ENCODE results near the gene SLC44A1.
"Not testable (repeated sequence)": the region's sequence is repeated elsewhere in the genome, so short reads cannot be mapped to it uniquely, and the experiment has no call there.

The SLC44A1 gene

DNA sequence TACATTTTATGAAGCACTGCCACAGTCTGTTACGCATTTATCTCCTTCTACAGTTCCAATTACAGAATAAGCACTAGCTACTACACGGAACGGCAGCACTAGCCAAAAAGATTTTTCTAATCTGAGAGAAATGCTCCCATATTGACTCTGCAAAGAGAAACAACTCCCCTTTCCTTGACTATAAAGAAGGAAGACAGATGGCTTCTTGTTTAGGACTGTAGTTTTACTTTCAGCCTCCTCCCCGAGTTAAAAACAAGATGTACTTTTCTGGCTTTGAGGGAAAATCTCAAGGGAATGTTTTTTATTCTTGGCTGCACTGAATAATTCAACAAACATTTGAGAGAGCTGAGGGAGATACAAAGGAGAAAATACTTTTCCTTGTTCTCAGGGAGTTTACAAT is 1.9 kb upstream of the SLC44A1 start:
- no peak for DNase-seq (ENCODE audit: low read depth in 2 of 2)

DNA sequence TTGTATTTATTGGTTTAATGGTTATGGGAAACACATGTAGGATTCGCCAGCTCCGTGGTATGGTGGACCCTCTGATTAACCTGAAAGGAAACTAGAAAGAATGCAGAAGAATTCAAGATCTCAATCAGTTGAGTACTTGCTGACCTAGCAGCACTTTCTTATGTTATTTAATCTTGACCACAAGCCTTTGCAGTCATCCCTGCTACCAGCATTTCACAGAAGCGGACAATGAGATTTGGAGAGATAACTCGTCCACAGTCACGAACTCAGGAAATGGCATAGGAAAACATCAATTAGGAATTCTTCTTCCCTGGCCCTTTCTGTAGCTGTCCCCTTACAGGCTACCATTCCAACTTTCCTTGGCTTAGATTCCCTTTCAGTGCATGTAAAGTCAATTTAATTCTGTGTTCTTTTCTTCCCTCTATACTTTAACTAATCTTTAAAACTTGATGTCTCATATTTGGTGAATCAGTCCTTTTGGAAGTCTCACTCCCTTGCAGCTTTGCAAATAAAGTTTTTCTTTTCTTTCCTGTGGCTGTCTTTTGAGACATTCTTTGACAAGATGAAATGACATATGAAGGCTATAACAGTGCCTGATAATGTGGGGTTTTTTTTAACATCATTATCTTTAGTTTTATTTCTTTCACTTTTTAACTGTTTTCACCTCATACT is 1.3 kb upstream of the SLC44A1 start:
- no peak for DNase-seq (ENCODE audit: low read depth in 2 of 2)

GRCh38 chr9:105244734-105245028 is 230 bp downstream of the SLC44A1 start:
- no peak for DNase-seq (ENCODE audit: low read depth in 2 of 2)

DNA sequence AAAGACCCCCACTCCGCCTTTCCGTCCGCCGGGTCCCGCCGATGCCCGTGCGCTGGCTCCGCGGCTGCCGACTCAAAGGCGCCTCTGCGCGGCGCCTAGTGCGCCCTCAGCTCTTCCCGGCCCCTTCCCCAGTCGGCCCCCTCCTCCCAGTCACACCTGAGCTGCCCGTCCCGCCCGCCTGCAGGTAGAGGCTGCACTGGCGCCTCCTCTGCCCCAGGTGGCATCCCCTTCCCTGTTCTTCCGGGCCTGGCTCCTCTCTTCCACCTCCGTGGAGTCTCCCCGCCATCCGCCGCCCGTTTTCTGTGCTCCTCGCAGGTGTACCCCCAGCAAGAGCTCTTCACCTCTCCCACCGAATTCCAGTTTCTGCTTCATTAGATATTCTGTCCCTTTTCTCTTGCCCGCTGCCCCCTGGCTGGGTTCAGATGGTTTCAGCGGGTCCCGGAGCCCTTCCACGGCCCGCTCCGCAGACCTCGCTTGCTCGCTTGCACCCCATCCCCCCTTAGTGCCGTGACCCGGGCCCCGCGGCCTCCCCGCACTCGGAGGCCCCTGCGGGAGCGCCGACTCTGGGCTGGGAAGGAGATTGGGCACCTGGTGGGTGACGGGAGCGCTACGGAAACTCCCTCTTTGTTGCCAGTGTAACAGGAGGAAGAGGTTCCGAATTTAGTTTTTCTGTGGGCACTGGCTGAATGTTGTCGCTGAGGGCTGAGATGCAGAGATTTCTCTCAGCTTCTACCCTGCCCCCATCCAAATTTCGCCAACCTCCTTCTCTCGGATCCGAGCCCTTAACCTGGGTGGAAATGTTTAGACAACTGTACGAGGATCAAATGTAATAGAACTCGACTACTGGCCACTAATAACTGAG is 809 bp downstream of the SLC44A1 start:
- peak in 1 of 2 donors; percentile 9 for DNase-seq (ENCODE audit: low read depth in 2 of 2)

GRCh38 chr9:105245891-105246161 is 1.4 kb downstream of the SLC44A1 start:
- no peak for DNase-seq (ENCODE audit: low read depth in 2 of 2)

DNA sequence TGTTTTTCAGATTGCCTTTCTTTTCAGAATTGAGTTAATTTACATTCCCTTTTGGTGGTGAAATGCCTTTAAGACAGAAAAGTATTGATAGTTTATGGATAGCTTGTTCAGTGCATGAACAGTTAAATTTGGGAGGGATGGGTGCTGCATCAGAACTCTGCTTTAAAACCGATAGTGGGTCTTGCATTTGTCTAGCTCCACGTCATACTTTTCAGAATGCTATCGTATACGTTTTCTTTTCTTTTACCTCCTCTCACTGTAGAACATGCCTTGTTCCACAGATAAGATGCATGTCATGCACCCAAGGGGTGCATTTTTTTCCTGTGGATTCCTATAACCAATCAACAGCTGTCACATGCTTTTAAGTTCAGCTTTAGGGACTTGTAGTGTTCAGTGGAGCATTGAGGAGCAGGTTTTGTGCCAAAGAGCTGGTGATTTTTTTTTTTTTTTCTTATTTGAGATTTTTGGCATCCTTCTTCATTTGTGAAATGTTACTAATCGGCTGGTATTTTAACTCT is 2.3 kb downstream of the SLC44A1 start:
- DNase-seq (ENCODE audit: low read depth in 2 of 2) = no peak

GRCh38 chr9:105248691-105249090 is 4.2 kb downstream of the SLC44A1 start:
- DNase-seq (ENCODE audit: low read depth in 2 of 2) = no peak

DNA sequence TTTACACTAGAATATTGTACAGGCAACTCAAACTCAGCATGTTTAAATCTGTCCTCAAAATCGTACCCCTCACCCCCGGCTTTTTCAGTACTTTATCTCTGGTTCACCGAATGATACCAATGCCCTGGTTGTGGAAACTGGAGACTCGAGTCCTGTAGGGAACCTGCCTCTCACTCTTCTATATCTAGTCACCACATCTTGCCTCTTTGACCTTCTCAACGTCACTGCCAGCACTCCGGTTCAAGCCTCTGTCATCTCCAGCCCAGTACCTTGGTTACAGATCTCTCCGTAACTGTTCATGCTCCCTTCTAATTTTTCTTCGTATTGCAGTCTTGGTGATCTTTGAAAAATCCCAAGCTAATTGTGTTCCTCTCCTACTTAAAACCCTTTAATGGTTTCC is 6.7 kb downstream of the SLC44A1 start:
- no peak for DNase-seq (ENCODE audit: low read depth in 2 of 2)

DNA sequence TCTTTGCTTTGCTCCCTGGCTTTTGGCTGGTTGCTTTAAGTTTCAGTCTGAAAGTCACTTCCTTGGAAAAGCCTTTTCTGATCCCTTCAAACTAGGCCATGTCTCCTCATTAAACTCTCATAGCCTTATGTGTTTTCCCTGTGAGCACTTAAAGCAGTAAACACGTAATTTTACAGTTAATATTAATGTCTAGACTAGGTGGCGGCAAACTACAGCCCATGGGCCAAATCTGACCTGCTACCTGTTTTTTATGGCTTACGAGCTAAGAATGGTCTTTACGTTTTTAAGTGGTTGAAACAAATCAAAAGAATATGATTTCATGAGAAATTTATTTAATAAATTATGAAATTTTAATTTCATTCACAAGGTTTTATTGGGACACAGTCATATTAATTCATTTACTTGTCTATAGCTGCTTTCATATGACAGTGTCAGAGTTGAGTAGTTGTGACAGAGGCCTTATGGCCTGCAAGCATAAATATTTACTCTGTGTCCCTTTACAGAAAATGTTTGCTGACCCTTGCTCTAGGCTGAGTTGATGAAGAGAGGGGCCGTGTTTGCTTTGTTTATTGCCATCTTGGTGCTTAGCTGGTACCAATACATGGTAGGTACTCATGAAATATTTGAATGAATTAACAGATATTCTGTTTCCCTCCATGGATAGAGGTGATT is 7.4 kb downstream of the SLC44A1 start:
- no peak for DNase-seq (ENCODE audit: low read depth in 2 of 2)

GRCh38 chr9:105252405-105252756 is 7.9 kb downstream of the SLC44A1 start:
- DNase-seq (ENCODE audit: low read depth in 2 of 2) = no peak

GRCh38 chr9:105254226-105254625 is 9.8 kb downstream of the SLC44A1 start:
- DNase-seq (ENCODE audit: low read depth in 2 of 2) = no peak

DNA sequence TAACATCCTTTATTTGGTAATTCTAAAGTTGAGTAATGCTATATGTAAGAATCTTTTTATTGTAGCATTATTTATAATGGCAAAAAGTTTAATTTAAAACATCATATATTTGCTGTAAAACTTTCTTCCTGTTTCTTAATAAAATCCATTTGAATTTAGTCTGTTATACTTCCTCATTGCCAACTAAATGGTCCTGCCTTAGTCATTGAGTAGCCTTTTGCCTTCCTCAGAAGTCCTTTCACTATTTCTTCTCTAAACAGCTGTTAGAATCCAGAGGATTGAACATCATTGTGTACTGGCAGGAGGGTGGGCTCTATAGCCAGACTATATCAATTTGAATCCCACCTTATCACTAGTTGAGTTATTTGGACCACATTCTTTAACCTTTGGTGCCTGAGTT is 11.0 kb downstream of the SLC44A1 start:
- no peak for DNase-seq (ENCODE audit: low read depth in 2 of 2)

- not testable (repeated sequence) for DNase-seq (ENCODE audit: low read depth in 2 of 2)
Measured at GRCh38 chr9:105256569-105256968, 12.1 kb downstream of the SLC44A1 start.

- DNase-seq (ENCODE audit: low read depth in 2 of 2) = no peak
Measured at GRCh38 chr9:105257809-105258208, 13.4 kb downstream of the SLC44A1 start.

DNA sequence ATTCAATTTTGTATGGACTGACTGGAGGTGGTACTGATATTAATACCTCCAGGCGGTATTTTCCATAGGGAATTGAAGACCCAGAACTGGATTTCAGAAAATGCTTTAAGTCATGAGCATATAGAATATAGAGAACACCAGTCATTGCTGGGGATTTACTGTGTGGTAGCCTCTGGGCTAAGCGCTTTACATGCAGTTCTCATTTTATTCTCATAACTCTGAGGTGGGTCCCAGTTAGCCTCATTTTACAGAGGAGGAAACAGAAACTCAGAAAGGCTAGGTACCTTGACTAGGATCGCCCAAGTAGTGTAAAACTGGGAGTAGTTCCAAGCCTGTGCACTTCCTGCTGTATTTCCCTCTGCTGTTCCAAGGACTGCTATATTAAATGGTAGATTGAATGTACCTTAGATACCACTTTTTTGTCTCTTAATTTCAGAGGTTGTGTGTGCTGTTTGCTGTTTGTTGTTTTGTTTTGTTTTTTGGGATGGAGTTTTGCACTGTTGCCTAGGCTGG is 13.8 kb downstream of the SLC44A1 start:
- DNase-seq (ENCODE audit: low read depth in 2 of 2) = no peak

- no peak for DNase-seq (ENCODE audit: low read depth in 2 of 2)
Measured at GRCh38 chr9:105259274-105259673, 14.8 kb downstream of the SLC44A1 start.

DNA sequence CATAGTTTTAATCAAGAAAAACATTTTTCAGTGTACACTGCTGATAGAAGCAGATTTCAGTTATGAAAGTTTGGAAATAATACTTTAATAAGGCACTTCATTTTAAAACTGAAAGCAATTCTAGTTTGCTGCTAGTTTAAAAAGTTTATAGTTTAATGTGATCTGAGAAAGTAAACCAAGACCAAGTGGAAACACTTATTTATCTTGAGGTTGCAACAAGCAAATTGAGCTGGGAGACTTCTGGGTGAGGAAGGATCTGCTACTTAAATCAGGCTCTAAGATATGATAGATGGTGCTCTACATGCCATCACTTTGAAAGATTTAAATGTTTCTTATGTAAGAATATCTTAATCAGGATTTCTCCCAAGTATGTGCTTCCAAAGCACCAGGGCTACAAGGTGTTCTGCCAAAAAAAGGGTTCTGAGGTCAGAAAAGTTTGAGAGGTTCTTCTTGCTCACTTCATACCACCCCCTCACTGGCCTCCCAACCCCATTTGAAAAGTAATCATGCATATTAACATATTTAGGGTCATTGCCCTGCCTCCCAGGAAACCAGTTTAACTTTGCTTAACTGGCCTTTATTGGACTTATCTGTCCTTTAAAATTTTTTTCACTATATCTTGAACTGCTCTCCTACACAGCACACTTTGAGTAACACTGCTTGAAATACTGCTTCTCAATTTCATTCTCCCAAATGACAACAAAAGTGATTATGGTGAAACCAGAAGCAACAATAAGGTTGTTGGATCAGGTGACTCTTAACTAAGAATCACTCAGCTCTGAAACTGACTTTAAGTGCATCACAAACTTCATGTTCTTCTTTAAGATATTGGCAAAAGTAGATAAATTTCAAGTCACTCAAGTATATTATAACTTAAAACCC is 15.5 kb downstream of the SLC44A1 start:
- no peak for DNase-seq (ENCODE audit: low read depth in 2 of 2)

GRCh38 chr9:105262497-105262896 is 18.0 kb downstream of the SLC44A1 start:
- no peak for DNase-seq (ENCODE audit: low read depth in 2 of 2)

DNA sequence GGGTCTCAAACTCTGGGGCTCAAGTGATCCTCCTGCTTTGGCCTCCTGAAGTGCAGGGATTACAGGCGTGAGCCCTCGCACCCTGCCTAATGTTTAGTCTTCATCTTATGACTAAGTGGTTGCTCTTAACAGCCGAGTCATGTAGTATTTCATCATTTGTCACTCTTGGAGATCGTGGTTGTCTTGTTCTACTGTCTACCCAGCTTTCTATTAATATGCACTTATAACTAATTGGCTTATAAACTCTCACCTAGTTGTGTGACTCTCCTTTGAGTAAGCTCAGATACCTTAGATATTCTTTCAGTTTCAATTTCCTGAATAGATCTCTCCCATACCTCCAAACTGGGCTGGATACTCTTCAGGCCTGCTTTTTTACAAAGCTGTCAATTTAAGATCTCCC is 19.9 kb downstream of the SLC44A1 start:
- DNase-seq (ENCODE audit: low read depth in 2 of 2) = no peak

DNA sequence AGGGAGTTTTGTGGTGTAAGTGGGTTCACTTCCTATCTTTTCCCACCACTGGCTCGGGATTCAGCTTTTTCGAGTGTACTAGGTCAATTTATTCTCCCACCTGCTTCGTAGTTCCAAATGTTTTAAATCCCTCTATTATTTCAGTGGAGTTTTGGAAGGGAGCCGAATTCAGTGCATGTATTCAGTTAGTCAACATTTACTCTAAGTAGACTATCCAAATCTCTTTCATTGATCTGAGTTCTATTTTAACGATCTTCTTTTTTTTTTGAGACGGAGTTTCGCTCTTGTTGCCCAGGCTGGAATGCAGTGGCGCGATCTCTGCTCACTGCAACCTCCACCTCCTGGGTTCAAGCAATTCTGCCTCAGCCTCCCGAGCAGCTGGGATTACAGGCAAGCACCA is 23.8 kb downstream of the SLC44A1 start:
- not testable (repeated sequence) for DNase-seq (ENCODE audit: low read depth in 2 of 2)

DNA sequence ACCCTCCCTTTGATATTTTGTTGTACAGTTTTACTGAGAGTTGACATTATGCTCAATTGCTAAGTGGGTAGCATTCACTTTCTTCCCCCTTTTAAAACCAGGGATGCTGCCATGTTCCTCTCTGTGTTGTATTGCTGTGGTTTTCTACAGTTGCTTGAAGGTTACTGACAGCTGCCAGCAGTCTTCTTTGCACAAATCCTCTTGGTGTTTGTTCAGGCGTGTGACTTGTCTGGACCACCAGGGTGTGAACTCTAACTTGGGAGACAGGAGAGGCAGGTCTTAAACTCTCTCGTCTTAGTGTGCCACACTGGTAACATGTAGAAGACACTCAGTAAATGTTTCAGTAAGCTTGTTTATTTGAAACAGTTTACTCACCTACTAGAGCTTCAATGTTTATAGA is 25.1 kb downstream of the SLC44A1 start:
- DNase-seq (ENCODE audit: low read depth in 2 of 2) = no peak

DNA sequence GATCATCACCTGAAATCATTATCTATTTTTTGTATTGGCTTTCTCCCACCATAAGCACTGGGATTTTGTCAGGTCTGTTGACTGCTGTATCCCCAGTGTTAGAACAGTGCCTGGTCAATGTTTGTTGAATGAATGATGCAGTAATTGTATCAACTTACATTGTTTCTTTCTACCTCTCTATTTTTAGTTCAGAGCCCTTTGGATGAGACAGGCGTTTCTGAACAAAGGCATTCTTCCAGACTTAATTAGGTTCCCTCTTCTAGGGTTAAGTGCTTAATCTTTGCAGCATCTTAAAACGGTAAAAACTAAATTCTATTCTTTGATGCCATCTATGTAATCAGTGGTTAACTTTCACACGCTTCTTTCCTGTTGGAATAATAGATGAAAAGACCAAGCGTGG is 26.3 kb downstream of the SLC44A1 start:
- no peak for DNase-seq (ENCODE audit: low read depth in 2 of 2)

Data from stimulated activated CD8-positive, alpha-beta memory T cell treated with anti-CD3 and anti-CD28 coated beads, Interleukin-15, amount 100 ng/mL, for 48 hours (primary cell).